GM21529 (cell line): Measurements from ENCODE around the gene HNF1B.

ENCODE experiments used
- ATAC-seq: cut with Tn5 transposase; IDR thresholded peaks from one replicate; pipeline ENCODE4 v1.9.1; 2021; ENCODE audit not compliant: unreplicated experiment

The HNF1B gene

GRCh38 chr17:37674511-37674910 is 70.3 kb downstream of the HNF1B start:
- no peak for ATAC-seq

- ATAC-seq, result no peak
These were observed 71.5 kb downstream of the HNF1B start for GRCh38 chr17:37673386-37673785.

GRCh38 chr17:37672548-37673078 is 72.2 kb downstream of the HNF1B start:
- no peak for ATAC-seq

GRCh38 chr17:37671824-37672547 is 72.9 kb downstream of the HNF1B start:
- ATAC-seq, result no peak

GRCh38 chr17:37671028-37671823 is 73.6 kb downstream of the HNF1B start:
- no peak for ATAC-seq

GRCh38 chr17:37667039-37667438 is 77.8 kb downstream of the HNF1B start:
- no peak for ATAC-seq

GRCh38 chr17:37664214-37664613 is 80.6 kb downstream of the HNF1B start:
- ATAC-seq, result no peak

- no peak for ATAC-seq
These were observed 82.5 kb downstream of the HNF1B start for GRCh38 chr17:37662353-37662752.

GRCh38 chr17:37661400-37662014 is 83.4 kb downstream of the HNF1B start:
- no peak for ATAC-seq

GRCh38 chr17:37659925-37660324 is 84.9 kb downstream of the HNF1B start:
- ATAC-seq, result no peak

GRCh38 chr17:37657202-37657601 is 87.7 kb downstream of the HNF1B start:
- ATAC-seq, result no peak

- no peak for ATAC-seq
These were observed 93.0 kb downstream of the HNF1B start for GRCh38 chr17:37651849-37652248.

GRCh38 chr17:37650419-37651003 is 94.3 kb downstream of the HNF1B start:
- ATAC-seq, result no peak

- no peak for ATAC-seq
These were observed 96.3 kb downstream of the HNF1B start for GRCh38 chr17:37648555-37648954.

GRCh38 chr17:37647856-37648255 is 97.0 kb downstream of the HNF1B start:
- ATAC-seq, result no peak

GRCh38 chr17:37643869-37644268 is 101.0 kb downstream of the HNF1B start:
- ATAC-seq, result no peak

GRCh38 chr17:37643118-37643766 is 101.6 kb downstream of the HNF1B start, which contains the start of gene DDX52:
Gene DDX52 (minus strand): TSS chr17:37643446. CDS start chr17:37643420, 26 bp downstream.
- peak; percentile 84 for ATAC-seq

GRCh38 chr17:37642681-37643080 is 102.2 kb downstream of the HNF1B start:
- ATAC-seq, result no peak

- no peak for ATAC-seq
These were observed 104.8 kb downstream of the HNF1B start for GRCh38 chr17:37640015-37640414.

GRCh38 chr17:37637956-37638355 is 106.9 kb downstream of the HNF1B start:
- no peak for ATAC-seq
